Suprapubic skin (tissue), 3 donors: Measurements from ENCODE around the gene COL4A3.

ENCODE experiments used
- POLR2A ChIP-seq, 2 donors: fragments of 450-650 bp; IDR thresholded peaks; one replicate each; pipeline ENCODE4 v1.6.1; 2017; ENCODE audit warnings: antibody characterized with exemption in 2 of 2, mild to moderate bottlenecking in 2 of 2, moderate library complexity in 2 of 2
- TF ChIP-seq, protein P1 (sequence below), 2 donors: fragments of 200-600 bp in 1 of 2; fragments of 450-650 bp in 1 of 2; sonication (generic) in 1 of 2; IDR thresholded peaks; one replicate each; pipeline ENCODE4 v1.5.1; 2016 to 2019; ENCODE audit warnings: antibody characterized with exemption in 2 of 2, mild to moderate bottlenecking in 1 of 2, moderate library complexity in 1 of 2

DNA sequence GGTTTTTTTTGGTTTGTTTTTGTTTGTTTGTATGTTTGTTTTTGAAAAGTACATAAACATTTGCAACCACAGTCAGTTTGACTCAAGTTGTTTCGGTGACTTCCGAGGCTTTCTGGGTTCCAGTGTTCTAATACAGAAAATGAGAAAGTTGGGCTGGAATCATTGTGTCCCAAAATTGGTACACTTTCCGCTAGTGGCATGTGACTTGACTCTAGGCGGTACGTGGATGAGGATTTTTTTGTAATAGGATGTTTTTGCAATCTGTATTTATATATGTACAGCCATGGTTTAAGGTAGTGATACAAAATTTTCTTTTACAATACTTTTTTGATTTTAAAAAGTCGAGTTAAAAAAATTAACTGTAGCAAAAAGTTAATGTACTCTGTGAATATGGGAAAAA, 162.4 kb downstream of the COL4A3 start:
- TF ChIP-seq, protein P1, sequence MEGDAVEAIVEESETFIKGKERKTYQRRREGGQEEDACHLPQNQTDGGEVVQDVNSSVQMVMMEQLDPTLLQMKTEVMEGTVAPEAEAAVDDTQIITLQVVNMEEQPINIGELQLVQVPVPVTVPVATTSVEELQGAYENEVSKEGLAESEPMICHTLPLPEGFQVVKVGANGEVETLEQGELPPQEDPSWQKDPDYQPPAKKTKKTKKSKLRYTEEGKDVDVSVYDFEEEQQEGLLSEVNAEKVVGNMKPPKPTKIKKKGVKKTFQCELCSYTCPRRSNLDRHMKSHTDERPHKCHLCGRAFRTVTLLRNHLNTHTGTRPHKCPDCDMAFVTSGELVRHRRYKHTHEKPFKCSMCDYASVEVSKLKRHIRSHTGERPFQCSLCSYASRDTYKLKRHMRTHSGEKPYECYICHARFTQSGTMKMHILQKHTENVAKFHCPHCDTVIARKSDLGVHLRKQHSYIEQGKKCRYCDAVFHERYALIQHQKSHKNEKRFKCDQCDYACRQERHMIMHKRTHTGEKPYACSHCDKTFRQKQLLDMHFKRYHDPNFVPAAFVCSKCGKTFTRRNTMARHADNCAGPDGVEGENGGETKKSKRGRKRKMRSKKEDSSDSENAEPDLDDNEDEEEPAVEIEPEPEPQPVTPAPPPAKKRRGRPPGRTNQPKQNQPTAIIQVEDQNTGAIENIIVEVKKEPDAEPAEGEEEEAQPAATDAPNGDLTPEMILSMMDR (IDR thresholded peaks at IDR 0.05): no peak
- TF ChIP-seq POLR2A (IDR thresholded peaks at IDR 0.05): no peak
